H1 (cell line): ENCODE measurements around the gene CAPG. TPM values are rescaled to one million over a fixed set of nuclear protein-coding genes. Genes with fewer than 3 reads are reported as not detected.

ENCODE experiments used
- CTBP2 ChIP-seq: IDR thresholded peaks from 2 replicates; pipeline ENCODE4 v1.7.0; 2011; ENCODE audit warnings: borderline replicate concordance, mild to moderate bottlenecking, moderate library complexity, mixed read lengths, low read length; ENCODE audit not compliant: insufficient read depth, insufficient read length
- JUN ChIP-seq: IDR thresholded peaks from 2 replicates; pipeline ENCODE4 v1.6.1; 2011; ENCODE audit warnings: low read depth, mild to moderate bottlenecking, improper control_type of control experiment, low read length
- MAFK ChIP-seq: IDR thresholded peaks from 2 replicates; pipeline ENCODE4 v1.6.1; 2012; ENCODE audit warnings: low read depth, mild to moderate bottlenecking, improper control_type of control experiment, low read length
- POLR2AphosphoS5 ChIP-seq: IDR thresholded peaks from 2 replicates; pipeline ENCODE4 v1.6.1; 2011; ENCODE audit warnings: low read depth, low read length
- TAF1 ChIP-seq: IDR thresholded peaks from 2 replicates; pipeline ENCODE4 v1.6.1; 2011; ENCODE audit warnings: mild to moderate bottlenecking, low read depth, low read length
- polyA plus RNA-seq, 7 experiments: library from polyadenylated mRNA; depleted of rRNA in 3 of 7; stranded (reverse) in 5 of 7; unstranded in 2 of 7; fragments of >200 nt in 5 of 7; fragments of 200-250 nt in 2 of 7; gene quantifications; 1 replicate in 5 of 7; 2 replicates in 1 of 7; 4 replicates in 1 of 7; pipeline versions ENCODE4 v1.2.1 to v1.2.3, GENCODE V29; 2011 to 2013; ENCODE audit warnings: missing spikeins in 2 of 7, mixed read lengths in 2 of 7
- total RNA-seq: library from RNA; stranded (reverse); fragmentation: NEBNext Ultra II Directional; extraction: Animal tissue kit (Norgen Biotek cat#: 25700); gene quantifications from 2 replicates; pipeline ENCODE4 v1.2.1, GENCODE V29; 2021

CAPG gene
- total and polyA plus RNA-seq, 2 of the 8 experiments (the other 6 are each of a cell fraction or from before 2014, with no cell fraction given) = 80.5 to 89.0 TPM

DNA sequence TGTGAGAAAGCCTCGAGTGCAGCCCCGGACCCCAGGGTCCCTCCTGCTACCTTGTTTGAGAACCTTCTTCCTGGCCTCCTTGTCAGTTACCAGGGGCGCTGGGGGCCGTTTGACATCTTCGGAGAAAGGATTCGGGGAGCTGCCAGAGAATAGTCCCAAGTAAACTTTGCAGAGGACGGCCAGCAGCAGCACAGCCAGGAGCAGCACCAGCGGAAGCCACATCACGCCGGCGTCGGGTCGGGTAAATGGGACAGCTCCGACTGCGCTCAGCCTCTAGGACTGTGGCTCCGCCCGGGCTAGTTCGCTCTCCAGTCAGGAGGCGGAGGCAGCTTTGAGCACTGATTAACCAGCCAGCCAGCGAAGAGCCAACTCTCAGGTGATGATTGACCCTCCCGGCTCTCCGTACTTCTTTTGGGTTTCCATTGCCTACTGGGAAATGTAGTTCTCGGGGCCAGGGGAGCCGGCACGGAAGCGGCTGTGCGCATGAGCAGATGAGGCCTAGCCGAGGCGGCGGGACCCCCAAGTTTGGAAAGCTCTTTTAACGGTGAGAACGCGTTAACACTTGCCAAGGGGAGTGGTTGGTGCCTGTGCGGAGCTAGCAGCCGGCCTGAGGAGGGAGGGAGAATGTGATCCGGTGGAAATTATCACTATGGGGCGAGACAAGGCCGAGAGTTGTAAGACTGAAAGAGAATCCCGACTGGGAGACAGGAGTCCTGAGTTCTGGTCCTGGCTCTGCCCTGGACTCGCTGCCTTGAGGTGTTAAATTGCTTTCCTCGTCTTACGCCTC lies 55.7 kb downstream of the CAPG start, which contains the start of the genes ELMOD3 and RETSAT (continued):
- TF ChIP-seq MAFK (no peak), POLR2AphosphoS5 (peak; percentile 93), JUN (no peak), CTBP2 (no peak), TAF1 (peak; percentile 99)
